Breast epithelium (tissue), 3 donors: Measurements from ENCODE around the gene RASAL1.
A peak's percentile ranks its signal among the peaks of the same experiment; 100 is the strongest.

Source experiments
- POLR2A ChIP-seq: fragments of 450-650 bp; IDR thresholded peaks from one replicate; pipeline ENCODE4 v1.6.1; 2016; ENCODE audit warnings: antibody characterized with exemption, mild to moderate bottlenecking, moderate library complexity
- TF ChIP-seq, protein P1 (sequence below), 3 donors: fragments of 450-650 bp; IDR thresholded peaks; one replicate each; pipeline ENCODE4 v1.5.1; 2016 to 2017; ENCODE audit warnings: antibody characterized with exemption in 3 of 3, mild to moderate bottlenecking in 3 of 3, moderate library complexity in 3 of 3

DNA sequence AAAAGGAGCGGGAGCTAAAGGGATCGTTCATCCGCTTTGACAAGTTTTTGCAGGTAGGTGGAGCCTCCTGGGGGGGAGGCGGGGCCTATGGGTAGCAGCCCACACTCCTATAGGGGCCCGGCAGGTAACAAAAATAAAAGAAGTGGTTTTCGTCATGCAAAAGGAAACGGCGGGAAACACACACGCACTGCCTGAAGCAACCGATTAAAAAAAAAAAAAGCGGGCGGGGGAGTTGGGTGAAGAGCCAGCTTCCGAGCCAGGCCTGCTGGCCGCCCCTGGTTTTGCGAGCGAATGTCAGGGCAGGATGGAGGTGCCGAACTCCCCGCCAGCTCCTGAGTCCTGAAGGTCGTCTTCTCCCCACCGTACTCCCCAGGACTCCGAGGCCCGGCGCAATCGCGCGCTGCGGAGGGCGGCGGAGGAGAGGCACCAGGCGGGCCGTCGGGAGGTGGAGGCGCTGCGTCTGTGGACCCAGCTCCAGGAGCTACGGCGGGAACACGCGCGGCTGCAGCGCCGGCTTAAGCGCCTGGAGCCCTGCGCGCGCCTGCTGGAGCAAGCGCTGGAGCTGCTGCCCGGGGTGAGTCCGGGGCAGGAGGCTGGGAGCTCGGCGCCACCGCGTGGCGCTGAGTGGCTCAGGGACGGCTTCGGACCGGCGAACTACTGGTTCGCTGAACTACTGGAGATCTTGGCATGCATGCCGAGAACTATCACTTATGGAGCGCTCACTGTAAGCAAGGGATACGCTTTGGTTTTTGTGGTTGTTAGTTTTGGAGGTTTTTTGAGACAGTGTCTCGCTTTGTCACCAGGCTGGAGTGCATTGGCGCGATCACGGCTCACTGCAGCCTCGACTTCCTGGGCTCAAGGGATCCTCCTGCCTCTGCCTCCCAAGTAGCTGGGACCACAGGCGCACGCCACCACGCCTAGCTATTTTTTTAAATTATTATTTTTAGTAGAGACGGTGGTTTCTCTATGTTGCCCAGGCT is 17.6 kb upstream of the RASAL1 start:
- TF ChIP-seq, protein P1, sequence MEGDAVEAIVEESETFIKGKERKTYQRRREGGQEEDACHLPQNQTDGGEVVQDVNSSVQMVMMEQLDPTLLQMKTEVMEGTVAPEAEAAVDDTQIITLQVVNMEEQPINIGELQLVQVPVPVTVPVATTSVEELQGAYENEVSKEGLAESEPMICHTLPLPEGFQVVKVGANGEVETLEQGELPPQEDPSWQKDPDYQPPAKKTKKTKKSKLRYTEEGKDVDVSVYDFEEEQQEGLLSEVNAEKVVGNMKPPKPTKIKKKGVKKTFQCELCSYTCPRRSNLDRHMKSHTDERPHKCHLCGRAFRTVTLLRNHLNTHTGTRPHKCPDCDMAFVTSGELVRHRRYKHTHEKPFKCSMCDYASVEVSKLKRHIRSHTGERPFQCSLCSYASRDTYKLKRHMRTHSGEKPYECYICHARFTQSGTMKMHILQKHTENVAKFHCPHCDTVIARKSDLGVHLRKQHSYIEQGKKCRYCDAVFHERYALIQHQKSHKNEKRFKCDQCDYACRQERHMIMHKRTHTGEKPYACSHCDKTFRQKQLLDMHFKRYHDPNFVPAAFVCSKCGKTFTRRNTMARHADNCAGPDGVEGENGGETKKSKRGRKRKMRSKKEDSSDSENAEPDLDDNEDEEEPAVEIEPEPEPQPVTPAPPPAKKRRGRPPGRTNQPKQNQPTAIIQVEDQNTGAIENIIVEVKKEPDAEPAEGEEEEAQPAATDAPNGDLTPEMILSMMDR (IDR thresholded peaks at IDR 0.05), result peak in 2 of 3 donors; percentile 32 to 41
- TF ChIP-seq POLR2A, result no peak
